K562 (cell line): ENCODE results near the gene MUSK. TPM values are rescaled to one million over a fixed set of nuclear protein-coding genes. Genes with fewer than 3 reads are reported as not detected.

Experiments used
- ARID1B ChIP-seq: fragments of 450-650 bp; IDR thresholded peaks from 2 replicates; pipeline ENCODE4 v1.6.1; 2016; ENCODE audit warnings: antibody characterized with exemption, mild to moderate bottlenecking, inconsistent platforms
- ERF ChIP-seq: fragments of 450-650 bp; formaldehyde crosslinking; IDR thresholded peaks from 2 replicates; pipeline ENCODE4 v1.4.0; 2020; ENCODE audit warnings: mild to moderate bottlenecking, mixed read lengths
- FOSL1 ChIP-seq: fragments of 200-800 bp; sonication (Bioruptor generic); conservative IDR thresholded peaks from 2 replicates; pipeline ENCODE4 v1.6.1; 2016; ENCODE audit warnings: missing genetic modification characterization, missing compliant biosample characterization
- JUN ChIP-seq, 2 experiments: sonication (generic) in 1 of 2; formaldehyde crosslinking in 1 of 2; IDR thresholded peaks; 2 replicates each; pipeline versions ENCODE4 v1.6.1 to v1.8.0; 2012 to 2022; ENCODE audit warnings: borderline replicate concordance in 2 of 2, mild to moderate bottlenecking in 2 of 2, improper control_type of control experiment in 1 of 2, low read depth in 1 of 2, low read length in 1 of 2, missing genetic modification reagents in 1 of 2
- JUND ChIP-seq, 2 experiments: IDR thresholded peaks; 2 replicates in 1 of 2; 3 replicates in 1 of 2; pipeline ENCODE4 v1.6.1; 2011; ENCODE audit warnings: borderline replicate concordance in 2 of 2, low read depth in 2 of 2, low read length in 2 of 2, improper control_type of control experiment in 1 of 2, missing biosample characterization in 1 of 2, missing genetic modification characterization in 1 of 2, missing genetic modification reagents in 1 of 2
- KDM4B ChIP-seq, 2 experiments: fragments of 450-650 bp in 1 of 2; sonication (generic) in 1 of 2; IDR thresholded peaks; 2 replicates each; pipeline ENCODE4 v1.6.1; 2016 to 2017; ENCODE audit warnings: borderline replicate concordance in 2 of 2, antibody characterized with exemption in 1 of 2, low read depth in 1 of 2, mild to moderate bottlenecking in 1 of 2
- NFATC3 ChIP-seq: fragments of 450-650 bp; IDR thresholded peaks from 2 replicates; pipeline ENCODE4 v1.6.1; 2017; ENCODE audit warnings: mild to moderate bottlenecking
- PHB ChIP-seq: fragments of 250-450 bp; sonication (Bioruptor Pico); IDR thresholded peaks from 2 replicates; pipeline ENCODE4 v1.5.0; 2021
- SIN3A ChIP-seq, 2 experiments: fragments of 150-350 bp in 1 of 2; IDR thresholded peaks; 2 replicates each; pipeline ENCODE4 v1.6.1; 2011 to 2016; ENCODE audit warnings: borderline replicate concordance in 2 of 2, low read depth in 2 of 2, low read length in 2 of 2, mild to moderate bottlenecking in 2 of 2, moderate library complexity in 2 of 2; ENCODE audit not compliant: control insufficient read depth in 1 of 2
- XRCC4 ChIP-seq: IDR thresholded peaks from one replicate; pipeline ENCODE4 v1.6.1; 2011; ENCODE audit not compliant: insufficient read depth, insufficient read length; ENCODE audit errors: extremely low read depth
- ZNF146 ChIP-seq: IDR thresholded peaks from one replicate; pipeline ENCODE4 v1.6.1; 2018; ENCODE audit warnings: missing compliant biosample characterization; ENCODE audit not compliant: unreplicated experiment
- ZNF583 ChIP-seq: fragments of 250-450 bp; sonication (Bioruptor Pico); IDR thresholded peaks from 2 replicates; pipeline ENCODE4 v1.4.0; 2020
- ZNF766 ChIP-seq: fragments of 200-800 bp; sonication (Bioruptor generic); conservative IDR thresholded peaks from 2 replicates; pipeline ENCODE4 v1.6.1; 2016; ENCODE audit warnings: missing genetic modification characterization, missing compliant biosample characterization
- polyA plus RNA-seq, 8 experiments: library from polyadenylated mRNA; depleted of rRNA in 4 of 8; stranded (reverse) in 5 of 8; unstranded in 3 of 8; fragments of >200 nt; fragmentation: Nextera tagmentation in 2 of 8; fragmentation: Illumina TruSeq in 1 of 8; extraction: Ambion mirVana in 2 of 8; extraction: Trizol in 1 of 8; gene quantifications; 2 replicates each; pipeline versions ENCODE4 v1.2.1 to v1.2.3, GENCODE V29; 2011 to 2014; ENCODE audit warnings: inconsistent platforms in 1 of 8, missing spikeins in 1 of 8
- total RNA-seq, 7 experiments: library from RNA; depleted of rRNA in 6 of 7; stranded (reverse); fragments of >200 nt in 6 of 7; fragmentation: Illumina TruSeq in 2 of 7; extraction: Trizol in 2 of 7; gene quantifications; 2 replicates each; pipeline versions ENCODE4 v1.2.1 to v1.2.3, GENCODE V29; 2011 to 2021; ENCODE audit warnings: low replicate concordance in 1 of 7
- TF ChIP-seq, protein P1 (sequence below): fragments of 450-650 bp; IDR thresholded peaks from 2 replicates; pipeline ENCODE4 v1.6.1; 2017; ENCODE audit warnings: antibody characterized with exemption, mild to moderate bottlenecking
- TF ChIP-seq, protein P2 (sequence below): sonication (generic); formaldehyde crosslinking; IDR thresholded peaks from 2 replicates; pipeline ENCODE4 v1.8.0; 2022; ENCODE audit warnings: mild to moderate bottlenecking, low read depth, missing genetic modification reagents
- TF ChIP-seq, protein P3 (sequence below), 2 experiments: fragments of 450-650 bp in 1 of 2; sonication (generic) in 1 of 2; formaldehyde crosslinking; conservative IDR thresholded peaks; 2 replicates each; pipeline versions ENCODE4 v1.4.0 to v1.8.1; 2020 to 2022; ENCODE audit warnings: mild to moderate bottlenecking in 1 of 2, missing genetic modification reagents in 1 of 2

MUSK gene
- total and polyA plus RNA-seq, 9 of the 15 experiments (the other 6 are each of a cell fraction or from before 2014, with no cell fraction given), result not detected

DNA sequence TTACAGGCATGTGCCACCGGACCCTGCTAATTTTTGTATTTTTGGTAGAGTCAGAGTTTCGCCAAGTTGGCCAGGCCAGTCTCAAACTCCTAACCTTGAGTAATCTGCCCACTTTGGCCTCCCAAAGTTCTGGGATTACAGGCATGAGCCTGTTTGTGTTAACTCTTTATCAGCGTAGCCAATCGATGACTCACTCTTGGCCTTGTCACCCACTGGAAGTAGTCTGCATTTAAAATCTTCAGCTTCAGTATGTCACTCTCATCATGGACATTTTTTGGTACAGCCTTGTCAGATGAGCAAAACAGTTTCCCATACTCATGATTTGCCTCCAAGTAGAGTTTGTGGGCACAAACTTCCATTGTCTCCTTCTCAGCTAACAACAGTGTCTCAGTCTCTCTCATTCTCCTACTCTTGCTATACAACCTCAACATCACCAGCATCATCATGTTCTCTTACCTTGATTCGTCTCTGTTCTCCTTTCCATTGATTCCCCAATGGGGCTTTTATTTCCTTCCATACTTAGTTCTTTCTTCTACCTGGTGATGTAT, 22.5 kb downstream of the MUSK start (continued):
- TF ChIP-seq ARID1B, result peak; percentile 28; the same call in 1 of the 2 replicates
- no peak for TF ChIP-seq ZNF766
- TF ChIP-seq, protein P1, sequence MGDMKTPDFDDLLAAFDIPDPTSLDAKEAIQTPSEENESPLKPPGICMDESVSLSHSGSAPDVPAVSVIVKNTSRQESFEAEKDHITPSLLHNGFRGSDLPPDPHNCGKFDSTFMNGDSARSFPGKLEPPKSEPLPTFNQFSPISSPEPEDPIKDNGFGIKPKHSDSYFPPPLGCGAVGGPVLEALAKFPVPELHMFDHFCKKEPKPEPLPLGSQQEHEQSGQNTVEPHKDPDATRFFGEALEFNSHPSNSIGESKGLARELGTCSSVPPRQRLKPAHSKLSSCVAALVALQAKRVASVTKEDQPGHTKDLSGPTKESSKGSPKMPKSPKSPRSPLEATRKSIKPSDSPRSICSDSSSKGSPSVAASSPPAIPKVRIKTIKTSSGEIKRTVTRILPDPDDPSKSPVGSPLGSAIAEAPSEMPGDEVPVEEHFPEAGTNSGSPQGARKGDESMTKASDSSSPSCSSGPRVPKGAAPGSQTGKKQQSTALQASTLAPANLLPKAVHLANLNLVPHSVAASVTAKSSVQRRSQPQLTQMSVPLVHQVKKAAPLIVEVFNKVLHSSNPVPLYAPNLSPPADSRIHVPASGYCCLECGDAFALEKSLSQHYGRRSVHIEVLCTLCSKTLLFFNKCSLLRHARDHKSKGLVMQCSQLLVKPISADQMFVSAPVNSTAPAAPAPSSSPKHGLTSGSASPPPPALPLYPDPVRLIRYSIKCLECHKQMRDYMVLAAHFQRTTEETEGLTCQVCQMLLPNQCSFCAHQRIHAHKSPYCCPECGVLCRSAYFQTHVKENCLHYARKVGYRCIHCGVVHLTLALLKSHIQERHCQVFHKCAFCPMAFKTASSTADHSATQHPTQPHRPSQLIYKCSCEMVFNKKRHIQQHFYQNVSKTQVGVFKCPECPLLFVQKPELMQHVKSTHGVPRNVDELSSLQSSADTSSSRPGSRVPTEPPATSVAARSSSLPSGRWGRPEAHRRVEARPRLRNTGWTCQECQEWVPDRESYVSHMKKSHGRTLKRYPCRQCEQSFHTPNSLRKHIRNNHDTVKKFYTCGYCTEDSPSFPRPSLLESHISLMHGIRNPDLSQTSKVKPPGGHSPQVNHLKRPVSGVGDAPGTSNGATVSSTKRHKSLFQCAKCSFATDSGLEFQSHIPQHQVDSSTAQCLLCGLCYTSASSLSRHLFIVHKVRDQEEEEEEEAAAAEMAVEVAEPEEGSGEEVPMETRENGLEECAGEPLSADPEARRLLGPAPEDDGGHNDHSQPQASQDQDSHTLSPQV, result no peak
- peak; percentile 94 for TF ChIP-seq JUND (IDR thresholded peaks at IDR 0.05; ENCODE audit: borderline replicate concordance, low read depth, low read length)
- peak; percentile 96 for TF ChIP-seq JUND (tag; IDR thresholded peaks at IDR 0.05; ENCODE audit: borderline replicate concordance, low read depth, low read length)
- TF ChIP-seq, protein P2, sequence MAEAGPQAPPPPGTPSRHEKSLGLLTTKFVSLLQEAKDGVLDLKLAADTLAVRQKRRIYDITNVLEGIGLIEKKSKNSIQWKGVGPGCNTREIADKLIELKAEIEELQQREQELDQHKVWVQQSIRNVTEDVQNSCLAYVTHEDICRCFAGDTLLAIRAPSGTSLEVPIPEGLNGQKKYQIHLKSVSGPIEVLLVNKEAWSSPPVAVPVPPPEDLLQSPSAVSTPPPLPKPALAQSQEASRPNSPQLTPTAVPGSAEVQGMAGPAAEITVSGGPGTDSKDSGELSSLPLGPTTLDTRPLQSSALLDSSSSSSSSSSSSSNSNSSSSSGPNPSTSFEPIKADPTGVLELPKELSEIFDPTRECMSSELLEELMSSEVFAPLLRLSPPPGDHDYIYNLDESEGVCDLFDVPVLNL (CRISPR knock-in tag), result no peak
- TF ChIP-seq, protein P3, sequence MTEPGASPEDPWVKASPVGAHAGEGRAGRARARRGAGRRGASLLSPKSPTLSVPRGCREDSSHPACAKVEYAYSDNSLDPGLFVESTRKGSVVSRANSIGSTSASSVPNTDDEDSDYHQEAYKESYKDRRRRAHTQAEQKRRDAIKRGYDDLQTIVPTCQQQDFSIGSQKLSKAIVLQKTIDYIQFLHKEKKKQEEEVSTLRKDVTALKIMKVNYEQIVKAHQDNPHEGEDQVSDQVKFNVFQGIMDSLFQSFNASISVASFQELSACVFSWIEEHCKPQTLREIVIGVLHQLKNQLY (CRISPR knock-in tag; conservative IDR thresholded peaks at IDR 0.05), result no peak
- no peak for TF ChIP-seq SIN3A (IDR thresholded peaks at IDR 0.05; ENCODE audit: borderline replicate concordance in 2 of 2, control insufficient read depth in 1 of 2, low read depth in 2 of 2, low read length in 2 of 2)
- no peak for TF ChIP-seq ERF (CRISPR knock-in tag)
- TF ChIP-seq KDM4B (IDR thresholded peaks at IDR 0.05; ENCODE audit: borderline replicate concordance in 2 of 2, low read depth in 1 of 2), result no peak
- TF ChIP-seq ZNF146 (CRISPR knock-in tag), result no peak
- no peak for TF ChIP-seq PHB (CRISPR knock-in tag)
- TF ChIP-seq ZNF583 (CRISPR knock-in tag), result no peak
- TF ChIP-seq FOSL1 (tag), result peak; percentile 88
- TF ChIP-seq NFATC3, result no peak
- peak; percentile 81 for TF ChIP-seq JUN (IDR thresholded peaks at IDR 0.05; ENCODE audit: borderline replicate concordance, low read depth, low read length)
- no peak for TF ChIP-seq JUN (CRISPR knock-in tag; IDR thresholded peaks at IDR 0.05; ENCODE audit: borderline replicate concordance)
- no peak for TF ChIP-seq XRCC4
